HG02938 (cell line): ENCODE data around the gene ANAPC2.

Source experiments
- ATAC-seq: cut with Tn5 transposase; IDR thresholded peaks from one replicate; pipeline ENCODE4 v1.9.1; 2021; ENCODE audit warnings: mild to moderate bottlenecking, moderate library complexity; ENCODE audit not compliant: unreplicated experiment

ANAPC2 gene, protein sequence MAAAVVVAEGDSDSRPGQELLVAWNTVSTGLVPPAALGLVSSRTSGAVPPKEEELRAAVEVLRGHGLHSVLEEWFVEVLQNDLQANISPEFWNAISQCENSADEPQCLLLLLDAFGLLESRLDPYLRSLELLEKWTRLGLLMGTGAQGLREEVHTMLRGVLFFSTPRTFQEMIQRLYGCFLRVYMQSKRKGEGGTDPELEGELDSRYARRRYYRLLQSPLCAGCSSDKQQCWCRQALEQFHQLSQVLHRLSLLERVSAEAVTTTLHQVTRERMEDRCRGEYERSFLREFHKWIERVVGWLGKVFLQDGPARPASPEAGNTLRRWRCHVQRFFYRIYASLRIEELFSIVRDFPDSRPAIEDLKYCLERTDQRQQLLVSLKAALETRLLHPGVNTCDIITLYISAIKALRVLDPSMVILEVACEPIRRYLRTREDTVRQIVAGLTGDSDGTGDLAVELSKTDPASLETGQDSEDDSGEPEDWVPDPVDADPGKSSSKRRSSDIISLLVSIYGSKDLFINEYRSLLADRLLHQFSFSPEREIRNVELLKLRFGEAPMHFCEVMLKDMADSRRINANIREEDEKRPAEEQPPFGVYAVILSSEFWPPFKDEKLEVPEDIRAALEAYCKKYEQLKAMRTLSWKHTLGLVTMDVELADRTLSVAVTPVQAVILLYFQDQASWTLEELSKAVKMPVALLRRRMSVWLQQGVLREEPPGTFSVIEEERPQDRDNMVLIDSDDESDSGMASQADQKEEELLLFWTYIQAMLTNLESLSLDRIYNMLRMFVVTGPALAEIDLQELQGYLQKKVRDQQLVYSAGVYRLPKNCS

GRCh38 chr9:137188490-137189296, at the start of gene ANAPC2, which contains the start of gene SSNA1:
Gene ANAPC2 (minus strand): TSS chr9:137188560. CDS start chr9:137188532, 28 bp downstream.
Gene SSNA1 (plus strand): TSS chr9:137188676. CDS start chr9:137188727, 51 bp downstream.
- peak; percentile 78 for ATAC-seq

DNA sequence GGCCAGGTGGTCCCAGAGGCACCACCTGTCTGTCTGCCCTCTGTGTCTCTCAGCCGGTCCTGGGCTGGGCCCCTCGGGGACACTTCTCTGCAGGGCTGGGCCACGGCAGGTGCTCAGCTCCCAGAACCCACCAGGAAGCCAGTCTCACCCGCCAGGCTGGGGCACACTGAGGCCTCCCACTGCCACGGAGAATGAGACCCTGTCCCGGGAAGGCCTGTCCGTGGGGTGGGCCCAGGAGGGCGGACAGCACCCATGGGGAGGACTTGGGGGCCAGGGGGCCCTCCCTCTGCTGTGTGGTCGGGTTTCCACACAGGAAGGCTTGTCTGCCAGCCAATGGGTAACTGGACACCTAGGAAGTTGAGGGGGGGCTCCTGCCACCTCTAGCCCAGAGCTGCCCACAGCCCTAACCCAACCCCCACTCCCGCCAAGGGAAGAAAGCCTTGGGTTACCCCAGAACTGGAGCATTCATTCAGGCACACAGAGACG, 48.6 kb upstream of the ANAPC2 start:
- no peak for ATAC-seq

- ATAC-seq: no peak
Observed at GRCh38 chr9:137236238-137236935, 48.0 kb upstream of the ANAPC2 start.

DNA sequence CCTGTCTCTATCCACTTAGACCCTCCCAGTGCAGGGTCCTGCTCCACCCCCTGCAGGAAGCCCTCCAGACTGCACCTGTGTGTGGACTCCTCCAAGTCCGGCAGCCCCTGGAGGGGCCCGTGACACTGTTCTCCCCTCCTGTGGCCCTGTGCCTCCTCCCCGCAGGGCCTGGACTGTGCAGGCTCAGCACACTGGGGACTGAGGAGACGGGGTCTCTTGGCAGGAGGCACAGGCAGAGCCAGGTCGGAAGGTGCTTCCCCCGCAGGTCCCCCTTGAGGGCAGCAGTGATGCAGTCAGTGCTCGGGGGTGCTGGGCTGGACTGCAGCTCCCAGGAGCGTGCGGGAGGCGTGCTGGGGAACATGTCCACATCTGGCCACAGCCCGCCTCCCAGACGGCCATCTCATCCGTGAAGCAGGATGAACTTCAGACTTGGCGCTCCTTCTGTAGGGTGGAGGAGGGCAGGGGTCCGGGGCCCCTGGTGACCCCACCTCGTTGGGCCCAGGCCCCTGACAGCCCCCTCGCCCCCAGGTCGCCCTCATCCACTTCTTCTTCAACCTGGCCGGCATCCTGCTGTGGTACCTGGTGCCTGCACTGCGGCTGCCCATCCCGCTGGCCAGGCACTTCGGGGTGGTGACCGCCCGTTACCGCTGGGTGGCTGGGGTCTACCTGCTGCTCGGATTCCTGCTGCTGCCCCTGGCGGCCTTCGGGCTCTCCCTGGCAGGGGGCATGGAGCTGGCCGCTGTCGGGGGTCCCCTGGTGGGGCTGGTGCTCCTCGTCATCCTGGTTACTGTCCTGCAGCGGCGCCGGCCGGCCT, 47.3 kb upstream of the ANAPC2 start:
- no peak for ATAC-seq

- no peak for ATAC-seq
Observed at GRCh38 chr9:137234758-137235423, 46.5 kb upstream of the ANAPC2 start.

DNA sequence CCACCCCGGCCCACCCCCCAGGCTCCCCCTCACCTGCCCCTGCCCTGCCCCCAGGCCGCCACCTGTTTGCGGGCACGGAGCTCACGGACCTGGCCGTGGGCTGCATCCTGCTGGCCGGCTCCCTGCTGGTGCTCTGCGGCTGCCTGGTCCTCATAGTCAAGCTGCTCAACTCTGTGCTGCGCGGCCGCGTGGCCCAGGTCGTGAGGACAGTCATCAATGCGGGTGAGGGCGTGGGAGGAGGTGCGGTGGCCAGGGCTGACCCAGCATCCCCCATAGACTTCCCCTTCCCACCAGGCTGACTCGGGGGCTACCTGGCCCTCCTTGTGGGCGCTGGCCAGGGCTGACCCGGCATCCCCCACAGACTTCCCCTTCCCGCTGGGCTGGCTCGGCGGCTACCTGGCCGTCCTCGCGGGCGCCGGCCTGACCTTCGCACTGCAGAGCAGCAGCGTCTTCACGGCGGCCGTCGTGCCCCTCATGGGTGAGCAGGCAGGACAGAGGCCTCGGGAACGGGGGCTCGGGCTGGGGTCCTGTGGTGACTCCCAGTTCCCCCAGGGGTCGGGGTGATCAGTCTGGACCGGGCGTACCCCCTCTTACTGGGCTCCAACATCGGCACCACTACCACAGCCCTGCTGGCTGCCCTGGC, 45.8 kb upstream of the ANAPC2 start:
- no peak for ATAC-seq

- ATAC-seq: no peak
Observed at GRCh38 chr9:137233143-137233980, 45.0 kb upstream of the ANAPC2 start.

GRCh38 chr9:137232510-137232909, 44.1 kb upstream of the ANAPC2 start:
- ATAC-seq: no peak

DNA sequence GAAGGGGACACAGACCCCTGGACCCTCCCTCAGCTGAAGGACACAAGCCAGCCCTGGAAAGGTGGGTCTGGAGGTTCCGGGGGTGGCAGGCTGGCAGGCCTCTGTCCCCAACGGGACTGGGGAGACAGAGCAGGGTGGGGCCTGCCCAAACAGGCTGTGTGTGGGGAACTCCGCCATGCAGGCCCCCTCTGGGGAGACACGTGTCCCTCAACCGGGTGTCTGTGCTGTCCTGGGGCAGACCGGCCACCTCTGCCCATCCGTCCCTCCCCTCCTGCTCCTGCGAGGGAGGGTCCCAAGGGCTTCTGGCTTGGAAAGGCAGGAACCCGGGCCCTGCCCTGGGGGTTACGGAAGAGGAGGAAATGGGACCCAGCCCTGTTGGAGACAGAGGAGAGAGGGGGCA, 43.7 kb upstream of the ANAPC2 start:
- no peak for ATAC-seq

GRCh38 chr9:137231372-137232039, 43.1 kb upstream of the ANAPC2 start:
- no peak for ATAC-seq

DNA sequence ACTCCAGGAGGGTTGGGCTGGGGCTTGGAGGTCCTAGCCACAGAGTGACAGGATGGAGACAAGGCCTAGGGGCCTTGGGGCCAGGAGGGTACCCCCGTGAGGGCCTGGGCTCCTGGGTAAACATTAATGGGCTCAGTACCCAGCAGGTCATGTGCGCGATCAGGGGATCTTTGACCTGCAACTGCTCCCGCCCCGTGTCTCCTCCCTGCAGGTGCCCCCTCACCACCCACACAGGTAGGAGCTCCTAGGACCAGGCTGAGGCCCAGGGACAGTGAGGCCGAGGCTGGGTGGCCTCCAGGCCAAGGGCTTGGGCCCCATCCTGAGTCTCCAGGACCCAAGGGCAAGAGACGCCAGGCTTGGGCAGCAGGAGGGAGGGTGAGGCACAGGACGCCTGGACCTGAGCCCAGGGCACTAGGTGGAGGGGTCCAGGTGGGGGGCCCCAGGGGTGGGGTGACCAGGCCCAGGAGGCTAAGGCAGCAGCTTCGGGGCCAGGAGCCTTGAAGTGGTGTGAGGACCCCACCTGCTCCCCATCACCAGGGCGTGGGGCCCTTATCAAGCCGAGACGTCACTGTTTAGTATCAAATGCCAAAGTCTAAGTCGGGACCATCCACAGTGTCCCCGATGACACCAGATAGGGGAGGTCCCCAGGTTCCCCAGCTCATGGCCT, 42.5 kb upstream of the ANAPC2 start, which contains the start of gene SLC34A3:
SLC34A3 (plus strand) TSS at position 197 of the 667 bp plus-strand sequence. CDS start 802 bp downstream, outside the sequence.
- ATAC-seq: no peak

DNA sequence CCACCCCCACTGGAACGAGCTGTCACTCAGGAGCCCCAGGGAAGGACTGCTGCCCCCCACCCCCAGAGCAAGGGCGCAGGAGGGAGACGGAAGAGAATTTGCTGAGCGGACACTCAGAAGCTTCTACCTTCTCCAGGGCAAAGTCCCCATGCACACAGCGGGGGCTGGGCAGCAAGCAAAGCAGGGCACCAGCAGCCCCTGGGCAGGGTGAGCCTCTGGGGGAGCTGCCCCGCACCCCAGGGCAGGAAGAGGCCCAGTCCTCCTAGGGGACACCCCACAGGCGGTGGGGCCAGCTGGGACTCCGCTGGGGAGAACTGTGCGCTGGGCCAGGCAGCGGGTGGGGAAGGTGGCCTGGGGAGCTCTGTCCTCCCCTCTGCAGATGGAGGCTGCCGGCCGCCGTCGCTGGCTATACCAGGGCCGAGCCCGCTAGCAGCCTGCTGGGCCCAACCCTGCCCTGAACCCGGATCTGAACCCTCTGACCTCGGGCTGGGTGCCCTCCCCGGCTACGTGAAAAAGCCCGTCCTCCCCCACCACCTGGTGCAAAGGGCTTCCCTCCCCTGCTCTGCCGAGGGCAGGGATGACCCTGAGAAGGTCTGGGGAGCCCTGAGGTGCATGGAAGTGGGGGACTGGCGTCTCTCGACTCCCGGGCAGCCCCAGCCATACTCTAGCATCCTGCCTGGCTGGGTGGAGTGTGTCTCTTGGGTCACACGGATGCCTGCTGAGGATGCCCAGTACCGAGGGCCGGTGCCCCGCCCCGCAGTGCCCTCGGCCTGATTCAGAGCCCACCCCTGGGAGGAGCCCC, 41.7 kb upstream of the ANAPC2 start:
- ATAC-seq: no peak

DNA sequence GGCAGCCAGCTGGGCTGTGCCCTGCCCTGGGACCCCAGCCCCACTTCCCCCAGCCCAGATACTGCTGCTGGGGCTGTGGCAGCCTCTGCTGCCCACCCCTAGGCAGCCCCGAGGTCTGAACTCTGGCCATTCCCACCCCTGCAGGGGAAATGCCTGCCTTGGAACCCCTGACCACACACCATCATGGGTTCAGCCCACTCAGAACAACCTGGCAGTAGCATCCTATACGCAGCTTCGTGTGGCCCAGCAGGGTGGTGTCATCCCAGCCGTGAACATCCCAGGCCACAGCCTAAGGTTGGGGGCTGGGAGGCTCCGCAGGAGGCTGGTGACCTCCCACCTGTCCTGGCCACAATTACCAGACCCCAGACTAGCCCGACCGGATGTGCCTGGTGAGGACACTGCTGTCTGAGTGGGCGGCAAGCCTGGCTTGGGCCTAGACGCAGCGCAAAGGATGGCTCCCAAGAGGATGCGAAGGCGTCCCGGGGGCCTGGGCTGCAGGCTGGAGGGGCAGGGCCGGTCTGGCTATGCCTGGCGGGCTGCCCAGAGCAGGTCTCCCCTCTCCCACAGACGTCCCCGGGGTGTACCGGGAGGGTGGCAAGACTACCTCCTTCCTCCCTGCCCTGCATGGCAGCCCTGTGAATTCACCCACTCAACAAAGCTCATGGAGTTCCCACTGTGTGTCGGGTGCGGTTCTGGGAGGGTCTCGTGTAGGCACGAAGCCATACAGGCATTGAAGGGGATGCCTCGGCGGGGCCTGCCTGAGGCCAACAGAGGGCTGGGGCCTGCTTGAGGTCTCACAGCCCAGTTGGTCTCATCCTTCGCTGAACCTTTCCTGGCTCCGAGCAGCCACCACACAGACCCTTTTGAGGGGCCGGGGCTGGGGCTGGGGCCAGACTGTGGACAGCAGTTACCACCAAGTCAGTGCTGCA, 40.9 kb upstream of the ANAPC2 start:
- ATAC-seq: no peak

DNA sequence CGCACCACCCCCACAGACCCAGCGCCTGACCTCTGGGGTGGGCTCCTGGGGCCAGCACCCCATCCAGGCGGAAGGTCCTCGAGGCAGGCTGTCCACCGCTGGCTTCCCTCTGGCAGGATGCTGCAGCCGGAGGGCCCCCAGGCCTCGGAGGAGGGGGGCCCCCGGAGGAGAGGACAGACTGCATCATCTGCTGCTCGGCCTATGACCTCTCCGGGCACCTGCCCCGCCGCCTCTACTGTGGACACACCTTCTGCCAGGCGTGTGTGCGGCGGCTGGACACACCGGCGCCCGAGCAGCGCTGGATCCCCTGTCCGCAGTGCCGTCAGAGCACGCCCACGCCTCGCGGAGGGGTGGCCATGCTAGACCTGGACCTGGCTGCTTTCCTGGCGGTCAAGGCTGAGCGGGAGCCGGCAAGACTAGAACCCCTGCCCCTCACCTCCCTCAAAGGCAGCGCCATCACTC, 40.2 kb upstream of the ANAPC2 start:
- no peak for ATAC-seq
